Astrocyte of the hippocampus (primary cell): ENCODE data around the gene PPP2R2C.

Experiments
- DNase-seq: peaks from one replicate; pipeline ENCODE4 v3.0.0; 2011; ENCODE audit warnings: low read depth, low spot score

The PPP2R2C gene

GRCh38 chr4:6472387-6473263 is at the start of gene PPP2R2C:
Gene PPP2R2C, minus strand, starts transcription at chr4:6472614. Its CDS starts 385 bp downstream, at chr4:6472229.
- DNase-seq: peak; percentile 9

GRCh38 chr4:6520978-6521377 is 48.6 kb upstream of the PPP2R2C start:
- no peak for DNase-seq

- DNase-seq: no peak
These were observed 47.7 kb upstream of the PPP2R2C start for GRCh38 chr4:6520051-6520636.

- no peak for DNase-seq
These were observed 44.8 kb upstream of the PPP2R2C start for GRCh38 chr4:6517171-6517570.

GRCh38 chr4:6516762-6517161 is 44.3 kb upstream of the PPP2R2C start:
- no peak for DNase-seq

- DNase-seq: no peak
These were observed 43.9 kb upstream of the PPP2R2C start for GRCh38 chr4:6516281-6516680.

- no peak for DNase-seq
These were observed 41.3 kb upstream of the PPP2R2C start for GRCh38 chr4:6513678-6514077.

GRCh38 chr4:6509587-6509986 is 37.2 kb upstream of the PPP2R2C start:
- peak; percentile 58 for DNase-seq

GRCh38 chr4:6507345-6507744 is 34.9 kb upstream of the PPP2R2C start:
- DNase-seq: no peak

GRCh38 chr4:6506616-6507140 is 34.3 kb upstream of the PPP2R2C start:
- DNase-seq: no peak

GRCh38 chr4:6504900-6505496 is 32.6 kb upstream of the PPP2R2C start:
- DNase-seq: no peak

GRCh38 chr4:6502747-6503465 is 30.5 kb upstream of the PPP2R2C start:
- no peak for DNase-seq

GRCh38 chr4:6502147-6502546 is 29.7 kb upstream of the PPP2R2C start:
- no peak for DNase-seq

- DNase-seq: no peak
These were observed 28.8 kb upstream of the PPP2R2C start for GRCh38 chr4:6501171-6501570.

- DNase-seq: no peak
These were observed 28.2 kb upstream of the PPP2R2C start for GRCh38 chr4:6500481-6501140.

- no peak for DNase-seq
These were observed 26.8 kb upstream of the PPP2R2C start for GRCh38 chr4:6499238-6499600.

- DNase-seq: no peak
These were observed 26.3 kb upstream of the PPP2R2C start for GRCh38 chr4:6498511-6499237.

- DNase-seq: no peak
These were observed 25.4 kb upstream of the PPP2R2C start for GRCh38 chr4:6497796-6498195.

- no peak for DNase-seq
These were observed 23.3 kb upstream of the PPP2R2C start for GRCh38 chr4:6495736-6496135.

- no peak for DNase-seq
These were observed 22.8 kb upstream of the PPP2R2C start for GRCh38 chr4:6495296-6495590.
